Measurements from ENCODE around the gene MYOF. TPM values are rescaled to one million over a fixed set of nuclear protein-coding genes. Genes with fewer than 3 reads are reported as not detected.
"Not testable (repeated sequence)": the region's sequence is repeated elsewhere in the genome, so short reads cannot be mapped to it uniquely, and the experiment has no call there.

MYOF gene
- total RNA-seq, 2 donors from 2014 or later: 55.4 to 65.6 TPM

DNA sequence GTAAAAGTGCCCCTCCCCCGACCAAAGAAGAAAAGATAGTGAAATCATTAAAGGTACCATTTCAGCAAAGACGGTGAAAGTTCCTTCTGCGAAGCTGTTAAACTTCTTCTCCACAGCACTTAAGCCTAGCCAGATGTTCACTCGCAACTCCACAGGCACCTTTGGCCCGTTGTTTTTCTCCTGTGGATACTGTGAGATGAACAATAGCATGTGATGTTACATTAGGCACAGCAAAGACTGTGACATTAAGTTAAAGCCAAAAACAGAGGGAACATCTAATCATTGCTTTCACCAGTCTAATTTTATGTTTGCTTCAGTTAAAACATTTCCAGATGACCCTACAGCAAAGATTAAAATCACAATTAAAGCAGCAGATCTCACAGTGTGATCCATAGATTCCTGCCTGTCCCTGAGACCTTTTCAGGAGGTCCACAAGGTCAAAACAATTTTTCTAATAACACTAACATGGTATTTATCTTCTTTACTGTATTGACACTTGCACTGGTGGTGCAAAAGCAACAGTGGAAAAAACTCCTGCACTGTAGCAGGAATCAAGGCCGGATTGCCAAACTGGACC lies 112.5 kb downstream of the MYOF start:
- Mint-ChIP-seq H3K36me3 (peaks cover 35 to 44% of the 10 kb centered on the region in 2 donors), H3K9me3 (no peaks in the 10 kb centered on the region), H3K27ac (no peak overlapping the region)
- ATAC-seq: no peak
- no peak for DNase-seq (ENCODE audit: low spot score in 2 of 2)

GRCh38 chr10:93368210-93368609 lies 113.9 kb downstream of the MYOF start:
- ATAC-seq (no peak), DNase-seq (ENCODE audit: low spot score in 2 of 2) (no peak)
- Mint-ChIP-seq H3K36me3 (peaks cover 27 to 32% of the 10 kb centered on the region in 2 donors), H3K9me3 (no peaks in the 10 kb centered on the region), H3K27ac (no peak overlapping the region)

- ATAC-seq (no peak), DNase-seq (ENCODE audit: low spot score in 2 of 2) (no peak)
- Mint-ChIP-seq H3K27ac (no peak overlapping the region), H3K9me3 (no peaks in the 10 kb centered on the region), H3K36me3 (peaks cover 26 to 37% of the 10 kb centered on the region in 2 donors)
These were observed 114.5 kb downstream of the MYOF start for GRCh38 chr10:93367664-93368063.

DNA sequence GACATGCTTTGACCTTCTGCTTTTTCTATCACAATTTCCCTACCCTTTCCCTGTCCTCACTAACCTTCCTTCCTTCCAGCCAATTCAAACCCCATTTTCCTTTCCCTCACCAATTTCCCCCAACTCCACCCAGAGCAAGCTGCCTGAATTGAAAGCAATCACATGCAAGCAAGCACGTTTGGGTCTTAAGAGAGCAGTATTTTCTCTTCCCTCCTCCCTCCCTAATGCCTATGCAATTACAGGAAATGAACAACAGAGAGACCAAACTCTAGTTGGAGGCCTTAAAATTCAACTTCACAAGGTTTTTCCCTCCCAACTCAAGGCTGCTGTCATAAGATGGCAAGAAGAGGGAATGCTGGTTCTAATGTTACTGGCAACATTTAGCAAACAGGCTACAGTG lies 117.2 kb downstream of the MYOF start:
- H3K36me3 Mint-ChIP-seq: peaks cover 29 to 31% of the 10 kb centered on the region in 2 donors
- H3K27ac Mint-ChIP-seq: no peak overlapping the region
- no peak for DNase-seq (ENCODE audit: low spot score in 2 of 2)
- ATAC-seq: no peak
- H3K9me3 Mint-ChIP-seq: no peaks in the 10 kb centered on the region

DNA sequence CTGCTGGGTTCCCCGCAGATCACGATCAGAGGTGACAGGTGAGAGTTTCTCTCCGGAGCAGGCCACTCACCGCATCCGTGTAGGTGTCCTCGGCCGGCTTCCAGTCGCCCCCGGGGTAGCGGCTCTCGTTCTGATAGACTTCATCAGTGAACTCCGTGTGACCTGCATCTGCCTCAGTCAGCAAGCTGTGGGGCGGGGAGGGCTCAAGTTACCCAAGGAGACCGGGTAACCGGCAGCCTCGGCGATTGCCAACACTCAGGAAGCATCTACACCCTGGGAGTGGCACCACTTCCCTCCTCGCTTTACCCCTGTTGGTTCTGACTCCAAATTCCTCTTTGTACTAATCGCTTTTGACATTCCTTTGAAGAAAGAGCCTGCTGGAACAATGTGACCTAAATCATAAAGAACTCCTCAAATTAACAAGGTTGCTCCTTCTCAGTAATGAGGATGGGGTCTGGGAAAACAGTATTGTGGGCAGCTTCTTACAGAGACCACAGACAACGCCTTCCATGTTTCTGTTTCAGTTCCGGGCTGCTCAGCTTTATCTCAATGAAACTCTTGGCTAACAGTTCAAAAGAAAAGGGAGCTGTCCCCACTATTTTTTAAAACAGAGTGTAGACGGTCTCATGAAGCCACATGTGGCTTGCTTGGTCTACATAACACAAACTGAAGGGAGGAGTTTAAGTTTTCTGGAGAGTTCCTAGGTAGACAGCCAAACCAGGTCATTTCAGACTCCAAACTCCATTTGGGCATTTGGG lies 118.1 kb downstream of the MYOF start:
- ATAC-seq (no peak), DNase-seq (ENCODE audit: low spot score in 2 of 2) (no peak)
- H3K36me3 Mint-ChIP-seq: peaks cover 22 to 23% of the 10 kb centered on the region in 2 donors
- H3K27ac Mint-ChIP-seq: no peak overlapping the region
- no peaks in the 10 kb centered on the region for H3K9me3 Mint-ChIP-seq

GRCh38 chr10:93358398-93358797 lies 123.7 kb downstream of the MYOF start:
- peaks cover 21 to 26% of the 10 kb centered on the region in 2 donors for H3K36me3 Mint-ChIP-seq
- not testable (repeated sequence) for DNase-seq (ENCODE audit: low spot score in 2 of 2); H3K27ac Mint-ChIP-seq; H3K9me3 Mint-ChIP-seq; ATAC-seq

DNA sequence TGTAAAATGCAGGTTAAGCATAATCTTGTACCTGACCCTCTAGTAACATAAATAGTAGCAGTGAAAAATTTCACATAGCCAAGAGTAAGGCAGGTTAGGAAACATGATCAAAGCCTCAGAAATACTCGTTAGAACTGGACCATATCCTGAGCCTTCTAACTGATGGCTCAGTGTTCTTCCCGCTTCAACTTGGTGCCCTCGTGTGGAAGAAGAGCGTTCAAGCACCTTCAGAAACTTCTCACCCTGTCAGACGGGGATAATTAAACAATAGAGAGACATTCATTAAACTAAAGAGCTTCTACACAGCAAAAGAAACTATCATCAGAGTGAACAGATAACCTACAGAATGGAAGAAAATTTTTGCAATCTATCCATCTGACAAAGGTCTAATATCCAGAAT lies 124.5 kb downstream of the MYOF start:
- H3K27ac Mint-ChIP-seq: no peak overlapping the region
- no peaks in the 10 kb centered on the region for H3K9me3 Mint-ChIP-seq
- peaks cover 16 to 20% of the 10 kb centered on the region in 2 donors for H3K36me3 Mint-ChIP-seq
- peak in 1 of 2 donors; percentile 48 for ATAC-seq
- no peak for DNase-seq (ENCODE audit: low spot score in 2 of 2)

DNA sequence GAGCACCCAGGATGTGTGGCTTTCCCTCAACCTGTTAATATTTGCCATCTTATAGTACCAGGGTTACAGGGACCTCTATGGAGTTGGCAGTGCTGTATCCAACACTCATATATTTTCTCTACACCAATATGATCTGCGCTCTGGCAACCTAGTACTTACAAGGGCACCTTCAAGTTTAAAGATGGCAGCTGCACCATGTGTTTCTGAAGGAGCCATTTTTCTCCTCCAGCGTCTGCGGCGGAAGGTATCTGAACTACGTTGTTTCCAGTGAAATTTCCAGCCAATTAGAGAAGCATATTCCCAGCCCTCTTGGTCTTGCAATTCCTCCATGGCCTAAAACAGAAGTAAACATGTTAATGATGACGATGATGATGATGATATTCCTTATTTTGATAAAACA lies 125.6 kb downstream of the MYOF start:
- no peak for ATAC-seq
- DNase-seq (ENCODE audit: low spot score in 2 of 2): no peak
- H3K9me3 Mint-ChIP-seq: no peaks in the 10 kb centered on the region
- H3K36me3 Mint-ChIP-seq: peaks cover 16 to 21% of the 10 kb centered on the region in 2 donors
- no peak overlapping the region for H3K27ac Mint-ChIP-seq

DNA sequence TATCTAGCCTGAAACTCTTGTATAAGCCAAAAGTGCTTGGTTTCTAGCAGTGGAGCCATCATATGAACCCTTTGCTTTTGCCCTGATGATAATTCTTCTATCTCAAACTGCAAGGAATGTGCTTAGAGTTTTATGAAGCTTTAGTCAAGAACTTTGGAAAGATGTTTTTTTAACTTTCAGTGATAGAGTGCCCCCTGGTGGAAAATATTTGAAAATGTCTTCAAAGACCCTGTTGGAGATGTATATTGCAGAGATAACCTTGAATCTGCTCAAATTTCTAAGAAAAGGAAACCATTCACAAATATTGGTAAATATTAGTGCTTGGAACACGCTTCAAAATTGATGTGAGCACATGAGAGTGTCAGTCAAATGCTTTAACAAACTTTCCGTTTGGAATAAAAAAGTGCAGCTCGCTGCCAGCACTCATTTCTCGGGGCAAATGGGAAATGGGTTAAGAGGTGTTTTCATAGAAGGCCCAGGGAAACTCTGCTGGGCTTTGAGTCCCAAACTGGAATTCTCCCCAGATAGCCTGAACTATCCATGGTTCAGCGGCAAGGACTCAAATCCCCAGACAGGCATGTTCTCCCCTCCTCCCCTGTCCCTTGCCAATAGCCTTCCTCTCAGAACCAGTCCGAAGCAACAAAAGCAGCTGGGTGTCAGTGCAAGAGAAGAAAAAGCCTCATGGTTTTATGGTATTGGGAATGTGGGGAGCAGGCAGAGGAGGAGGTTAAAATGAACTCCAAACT lies 129.3 kb downstream of the MYOF start:
- H3K36me3 Mint-ChIP-seq: peaks cover 21% of the 10 kb centered on the region in 2 donors

DNA sequence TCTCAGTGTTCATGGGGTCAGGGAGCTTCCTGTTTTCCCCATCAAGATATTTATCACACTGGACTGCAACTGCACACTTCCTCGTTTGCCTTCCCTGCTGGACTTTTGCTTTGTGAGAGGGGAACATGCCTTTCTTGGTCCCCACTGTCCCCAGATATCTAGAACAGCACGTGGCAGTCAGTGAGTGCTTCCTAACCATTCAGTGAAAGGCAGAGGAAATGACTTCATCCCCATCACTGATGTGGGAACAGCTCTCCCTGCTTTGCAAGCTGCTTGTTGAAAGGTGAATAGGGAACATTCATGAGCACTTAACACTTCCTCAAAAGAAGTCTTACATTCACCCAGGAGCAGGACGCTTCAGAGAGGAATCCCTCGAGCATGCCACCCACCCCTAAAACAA lies 135.4 kb downstream of the MYOF start:
- DNase-seq (ENCODE audit: low spot score in 2 of 2) (no peak), ATAC-seq (no peak)
- Mint-ChIP-seq H3K9me3 (no peaks in the 10 kb centered on the region), H3K27ac (peak overlapping the region; percentile 15 to 90), H3K36me3 (peaks cover 26 to 28% of the 10 kb centered on the region in 2 donors)

More for the DNA sequence above, 129.3 kb downstream of the MYOF start:
- Mint-ChIP-seq H3K9me3 (no peaks in the 10 kb centered on the region), H3K27ac (no peak overlapping the region)
- DNase-seq (ENCODE audit: low spot score in 2 of 2) (no peak), ATAC-seq (no peak)

DNA sequence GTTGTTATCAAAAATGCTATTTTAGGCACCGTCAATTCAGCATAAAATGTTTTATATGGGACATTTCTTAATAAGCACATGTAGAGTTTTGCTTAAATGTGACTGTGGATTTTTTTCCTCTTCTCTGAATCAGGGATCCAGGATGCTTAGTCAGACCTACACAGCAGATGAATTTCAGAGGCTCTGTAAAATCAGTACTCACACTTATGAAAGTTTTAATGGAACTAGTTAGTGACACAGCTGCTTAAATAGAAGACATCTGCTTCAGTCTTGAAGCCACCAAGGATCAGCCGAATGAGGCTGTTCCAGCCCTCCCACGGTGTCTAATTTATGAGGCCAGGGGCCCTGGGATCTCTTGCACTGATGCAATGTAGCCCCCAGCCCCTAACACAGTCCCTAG lies 136.0 kb downstream of the MYOF start:
- Mint-ChIP-seq H3K9me3 (no peaks in the 10 kb centered on the region), H3K27ac (peak overlapping the region in 1 of 2 donors; percentile 14), H3K36me3 (peaks cover 22 to 28% of the 10 kb centered on the region in 2 donors)
- DNase-seq (ENCODE audit: low spot score in 2 of 2): no peak
- peak in 1 of 2 donors; percentile 73 for ATAC-seq

DNA sequence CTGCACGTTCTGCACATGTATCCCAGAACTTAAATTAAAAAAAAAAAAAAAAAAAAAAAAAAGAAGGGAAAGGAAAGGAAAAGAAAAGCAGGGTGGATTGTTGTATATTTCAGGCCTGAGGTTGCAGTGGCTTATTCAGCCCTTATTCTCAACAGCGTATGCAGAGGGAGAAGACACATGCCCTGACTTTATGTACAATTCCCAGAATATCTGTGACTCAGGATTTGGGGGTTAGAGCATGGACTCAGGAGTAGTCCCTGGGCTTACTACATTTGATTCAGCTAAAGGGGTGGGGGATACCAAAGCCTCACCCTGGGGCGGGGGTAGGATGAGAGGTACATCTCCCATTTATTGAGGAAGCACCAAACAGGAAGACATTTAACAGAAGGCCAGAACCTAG lies 137.4 kb downstream of the MYOF start:
- DNase-seq (ENCODE audit: low spot score in 2 of 2) (no peak), ATAC-seq (no peak)
- peaks cover 16 to 28% of the 10 kb centered on the region in 2 donors for H3K36me3 Mint-ChIP-seq
- no peaks in the 10 kb centered on the region for H3K9me3 Mint-ChIP-seq
- no peak overlapping the region for H3K27ac Mint-ChIP-seq

DNA sequence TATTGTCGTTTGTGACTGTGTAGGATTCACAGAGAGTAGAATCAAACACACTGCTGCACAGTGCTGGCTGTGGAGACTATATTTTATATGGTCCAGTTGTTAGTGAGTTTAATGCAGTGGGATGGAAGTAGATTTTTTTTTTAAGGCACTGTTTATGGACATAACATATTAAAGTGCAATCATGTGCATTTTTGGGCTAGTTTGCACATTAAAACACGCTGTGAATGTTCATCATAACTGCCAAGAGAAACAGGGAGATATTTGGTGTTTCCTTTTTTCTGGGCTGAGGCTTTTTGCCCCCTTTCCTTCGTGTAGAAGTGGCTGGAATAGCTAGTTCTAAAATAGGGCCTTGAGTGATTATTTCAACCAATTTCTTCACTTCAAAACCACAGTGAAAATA lies 139.2 kb downstream of the MYOF start:
- ATAC-seq: no peak
- no peak overlapping the region for H3K27ac Mint-ChIP-seq
- peaks cover 16 to 24% of the 10 kb centered on the region in 2 donors for H3K36me3 Mint-ChIP-seq
- no peaks in the 10 kb centered on the region for H3K9me3 Mint-ChIP-seq
- DNase-seq (ENCODE audit: low spot score in 2 of 2): no peak

- DNase-seq (ENCODE audit: low spot score in 2 of 2): no peak
- Mint-ChIP-seq H3K27ac (no peak overlapping the region), H3K9me3 (no peaks in the 10 kb centered on the region), H3K36me3 (peaks cover 16 to 21% of the 10 kb centered on the region in 2 donors)
- ATAC-seq: no peak
These were observed 139.8 kb downstream of the MYOF start for GRCh38 chr10:93342366-93342765.

DNA sequence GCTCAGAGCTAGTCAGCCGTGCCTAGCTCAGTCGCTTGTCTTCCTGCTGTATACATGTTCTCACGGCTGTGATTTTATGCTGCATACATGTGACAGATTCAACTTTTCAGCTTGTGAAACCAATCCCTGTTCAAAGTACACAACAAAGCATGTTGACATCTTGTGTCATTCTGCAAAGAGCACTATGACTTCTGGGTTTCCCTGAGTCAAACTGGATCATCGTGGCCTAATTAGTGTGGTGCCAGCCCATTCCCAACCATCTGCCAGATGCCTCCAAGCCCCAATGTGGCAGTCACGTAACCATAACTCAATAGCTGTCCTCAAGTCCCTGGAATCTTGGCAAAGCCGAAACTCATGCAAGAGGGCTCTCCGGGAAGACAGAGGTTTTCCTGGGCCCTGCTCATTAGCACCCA lies 144.8 kb downstream of the MYOF start:
- no peak for ATAC-seq
- Mint-ChIP-seq H3K36me3 (peaks cover 0 to 11% of the 10 kb centered on the region in 2 donors), H3K9me3 (no peaks in the 10 kb centered on the region), H3K27ac (no peak overlapping the region)
- no peak for DNase-seq (ENCODE audit: low spot score in 2 of 2)

DNA sequence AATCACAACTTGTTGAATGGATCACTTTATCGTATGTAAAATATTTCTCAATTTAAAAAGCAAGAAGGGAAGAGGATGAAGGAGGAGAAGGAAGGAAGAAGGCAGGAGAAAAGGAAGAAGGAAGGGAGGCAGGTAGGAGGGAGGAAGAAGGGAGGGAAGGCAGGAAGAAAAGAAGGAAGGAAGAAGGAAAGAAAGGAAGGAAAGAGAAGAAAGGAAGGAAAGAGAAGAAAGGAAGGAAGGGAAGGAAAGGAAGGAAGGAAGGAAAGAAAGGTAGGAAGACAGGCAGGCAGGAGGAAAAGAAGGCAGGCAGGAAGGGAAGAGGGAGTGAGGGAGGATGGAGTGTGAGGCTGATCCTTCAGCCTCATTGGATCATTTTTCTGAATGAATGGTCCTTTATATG lies 145.5 kb downstream of the MYOF start:
- H3K27ac Mint-ChIP-seq: no peak overlapping the region
- peaks cover 0 to 5% of the 10 kb centered on the region in 2 donors for H3K36me3 Mint-ChIP-seq
- no peaks in the 10 kb centered on the region for H3K9me3 Mint-ChIP-seq
- ATAC-seq (no peak), DNase-seq (ENCODE audit: low spot score in 2 of 2) (no peak)

GRCh38 chr10:93336110-93336509 lies 146.0 kb downstream of the MYOF start:
- Mint-ChIP-seq H3K27ac (no peak overlapping the region), H3K36me3 (peaks cover 0 to 5% of the 10 kb centered on the region in 2 donors), H3K9me3 (no peaks in the 10 kb centered on the region)
- DNase-seq (ENCODE audit: low spot score in 2 of 2) (no peak), ATAC-seq (no peak)

Data from activated naive CD4-positive, alpha-beta T cell treated with anti-CD3 and anti-CD28 coated beads, Interleukin-2, amount 50 U/mL, for 72 hours (primary cell).